Measurements from ENCODE around the gene GSTO1. TPM values are rescaled to one million over a fixed set of nuclear protein-coding genes. Genes with fewer than 3 reads are reported as not detected.
"Not testable (repeated sequence)": the region's sequence is repeated elsewhere in the genome, so short reads cannot be mapped to it uniquely, and the experiment has no call there.

The GSTO1 gene
- total RNA-seq, 4 donors from 2014 or later = 43.8 to 115 (median 78.0) TPM

GRCh38 chr10:104243512-104243911 is 11.2 kb upstream of the GSTO1 start:
- intact Hi-C loops (cut with DNase I) = no loop called here
- WGBS, 2 donors = 61 to 74% methylated on average over 5 of the region's 5 CpGs
- Histone ChIP-seq H3K36me3 (no peaks in the 10 kb centered on the region), H3K9me3 (no peaks in the 10 kb centered on the region), H3K27ac (no peak overlapping the region), H3K27me3 (peaks cover 0 to 6% (median 0%) of the 10 kb centered on the region in 4 donors), H3K4me1 (peaks cover 0 to 10% (median 0%) of the 10 kb centered on the region in 3 donors), H3K4me3 (no peak overlapping the region)
- DNase-seq = no peak
- TF ChIP-seq CTCF (IDR thresholded peaks at IDR 0.05) (no peak), POLR2A (IDR thresholded peaks at IDR 0.05) (no peak)

- H3K4me1 ChIP-seq = peaks cover 0 to 10% (median 0%) of the 10 kb centered on the region in 3 donors
- H3K4me3 ChIP-seq = no peak overlapping the region
- 80 to 94% methylated on average over 1 to 3 of the region's 34 CpGs for WGBS, 2 donors
- no peak overlapping the region for H3K27ac ChIP-seq
- no peak for DNase-seq
- H3K36me3 ChIP-seq = no peaks in the 10 kb centered on the region
- TF ChIP-seq POLR2A (IDR thresholded peaks at IDR 0.05) (no peak), CTCF (IDR thresholded peaks at IDR 0.05) (no peak)
- peaks cover 0 to 6% (median 0%) of the 10 kb centered on the region in 4 donors for H3K27me3 ChIP-seq
- intact Hi-C loops (cut with DNase I) = no loop called here
- no peaks in the 10 kb centered on the region for H3K9me3 ChIP-seq
Observed at GRCh38 chr10:104245066-104245632, 9.5 kb upstream of the GSTO1 start.

- H3K27ac ChIP-seq = peak overlapping the region in 2 of 4 donors; percentile 39 to 43
- 15 to 26% methylated on average over 2 of the region's 2 CpGs for WGBS, 2 donors
- TF ChIP-seq POLR2A (IDR thresholded peaks at IDR 0.05) (no peak), CTCF (IDR thresholded peaks at IDR 0.05) (no peak)
Observed at GRCh38 chr10:104246976-104247375, 7.7 kb upstream of the GSTO1 start.

GRCh38 chr10:104247513-104248146 is 7.1 kb upstream of the GSTO1 start:
- H3K36me3 ChIP-seq = no peaks in the 10 kb centered on the region
- H3K27ac ChIP-seq = peak overlapping the region in 2 of 4 donors; percentile 39 to 43
- peaks cover 0 to 6% (median 0%) of the 10 kb centered on the region in 4 donors for H3K27me3 ChIP-seq
- DNase-seq = no peak
- 58 to 67% methylated on average over 3 of the region's 3 CpGs for WGBS, 2 donors
- TF ChIP-seq CTCF (IDR thresholded peaks at IDR 0.05) (no peak), POLR2A (IDR thresholded peaks at IDR 0.05) (no peak)
- H3K9me3 ChIP-seq = no peaks in the 10 kb centered on the region
- H3K4me3 ChIP-seq = no peak overlapping the region
- peaks cover 0 to 10% (median 0%) of the 10 kb centered on the region in 3 donors for H3K4me1 ChIP-seq
- intact Hi-C loops (cut with DNase I) = no loop called here

More at GRCh38 chr10:104246976-104247375, 7.7 kb upstream of the GSTO1 start:
- intact Hi-C loops (cut with DNase I) = no loop called here
- no peak for DNase-seq
- no peaks in the 10 kb centered on the region for H3K36me3 ChIP-seq
- H3K9me3 ChIP-seq = no peaks in the 10 kb centered on the region
- peaks cover 0 to 10% (median 0%) of the 10 kb centered on the region in 3 donors for H3K4me1 ChIP-seq
- peaks cover 0 to 6% (median 0%) of the 10 kb centered on the region in 4 donors for H3K27me3 ChIP-seq
- H3K4me3 ChIP-seq = no peak overlapping the region

- H3K4me1 ChIP-seq = peaks cover 0 to 12% (median under 1%) of the 10 kb centered on the region in 3 donors
- intact Hi-C loops (cut with DNase I); H3K9me3 ChIP-seq; H3K27me3 ChIP-seq; H3K4me3 ChIP-seq; DNase-seq; H3K27ac ChIP-seq; H3K36me3 ChIP-seq: not testable (repeated sequence)
- 79 to 86% methylated on average over 8 of the region's 11 CpGs for WGBS, 2 donors
Observed at GRCh38 chr10:104248931-104249330, 5.8 kb upstream of the GSTO1 start.

All from esophagus squamous epithelium (tissue), 5 donors.